Spleen (tissue), 7 donors: Measurements from ENCODE around the gene APBB2.

Experiments used
- CTCF ChIP-seq, 11 experiments: fragments of 200-600 bp in 7 of 11; fragments of 450-650 bp in 4 of 11; sonication (generic) in 4 of 11; IDR thresholded peaks in 8 of 11; conservative IDR thresholded peaks in 3 of 11; 1 replicate in 7 of 11; 2 replicates in 4 of 11; pipeline versions ENCODE4 v1.4.0 to v1.8.0; 2016 to 2021; ENCODE audit warnings: antibody characterized with exemption in 11 of 11, inconsistent platforms in 4 of 11, mild to moderate bottlenecking in 1 of 11
- POLR2A ChIP-seq, 3 donors: fragments of 450-650 bp; IDR thresholded peaks; one replicate each; pipeline ENCODE4 v1.5.1; 2017; ENCODE audit warnings: antibody characterized with exemption in 3 of 3, mild to moderate bottlenecking in 1 of 3
- POLR2AphosphoS5 ChIP-seq, 3 donors: sonication (generic); formaldehyde crosslinking; IDR thresholded peaks; one replicate each; pipeline ENCODE4 v1.5.1; 2017; ENCODE audit warnings: antibody characterized with exemption in 3 of 3
- donor health status: DM: no; HTN: no; CAD: no; lungs with moderate emphysema.
- donor health status: DM: no; HTN: no; CAD: no.
- donor health status: DM: no; HTN: no; CAD: no.

- TF ChIP-seq POLR2A (IDR thresholded peaks at IDR 0.05) (no peak), CTCF (IDR thresholded peaks at IDR 0.05 in 8 of 11, conservative IDR thresholded peaks at IDR 0.05 in 3 of 11) (no peak), POLR2AphosphoS5 (IDR thresholded peaks at IDR 0.05) (no peak)
Observed at GRCh38 chr4:40808926-40809457, 405.4 kb downstream of the APBB2 start.
